IPS DF 6.9 (cell line): Measurements from ENCODE around the gene MAPRE2.

ENCODE experiments used
- DNase-seq: peaks from one replicate; pipeline ENCODE4 v3.0.0-alpha.2; 2013; ENCODE audit warnings: low read depth, low spot score
- H3K27ac ChIP-seq: one replicate; pipeline ENCODE4 v1.5.1; 2013; ENCODE audit warnings: low read length, control low read depth
- H3K27me3 ChIP-seq: 2 replicates; pipeline ENCODE4 v1.6.1; 2013; ENCODE audit warnings: mild to moderate bottlenecking, low read length; ENCODE audit not compliant: control insufficient read depth, insufficient read depth
- H3K36me3 ChIP-seq: 2 replicates; pipeline ENCODE4 v1.6.1; 2013; ENCODE audit warnings: low read length; ENCODE audit not compliant: control insufficient read depth, insufficient read depth
- H3K4me1 ChIP-seq: 2 replicates; pipeline ENCODE4 v1.6.1; 2013; ENCODE audit warnings: low read length; ENCODE audit not compliant: control insufficient read depth, insufficient read depth
- H3K4me3 ChIP-seq: 2 replicates; pipeline ENCODE4 v1.5.1; 2013; ENCODE audit warnings: mild to moderate bottlenecking, low read length
- H3K9me3 ChIP-seq: 2 replicates; pipeline ENCODE4 v1.6.1; 2013; ENCODE audit warnings: low read length, inconsistent platforms; ENCODE audit not compliant: control insufficient read depth, insufficient read depth
- WGBS: extraction: QIAGEN DNeasy Blood & Tissue Kit; methylation state at CpG from one replicate; pipeline ENCODE4 v1.1.7; 2013; ENCODE audit warnings: mixed read lengths, missing lambda C conversion rate; ENCODE audit not compliant: insufficient read length, insufficient coverage; 5-methylcytosine and 5-hydroxymethylcytosine counted together

The MAPRE2 gene

GRCh38 chr18:35176925-35177324 is 135.7 kb downstream of the MAPRE2 start:
- Histone ChIP-seq H3K9me3 (no peaks in the 10 kb centered on the region; the same call in 1 of the 2 replicates), H3K36me3 (no peaks in the 10 kb centered on the region), H3K27ac (no peak overlapping the region), H3K27me3 (no peaks in the 10 kb centered on the region), H3K4me3 (no peak overlapping the region), H3K4me1 (peaks cover 2% of the 10 kb centered on the region; the same call in 1 of the 2 replicates)
- DNase-seq: no peak
- no CpG with 5 or more reads among the region's 3 CpGs for WGBS

DNA sequence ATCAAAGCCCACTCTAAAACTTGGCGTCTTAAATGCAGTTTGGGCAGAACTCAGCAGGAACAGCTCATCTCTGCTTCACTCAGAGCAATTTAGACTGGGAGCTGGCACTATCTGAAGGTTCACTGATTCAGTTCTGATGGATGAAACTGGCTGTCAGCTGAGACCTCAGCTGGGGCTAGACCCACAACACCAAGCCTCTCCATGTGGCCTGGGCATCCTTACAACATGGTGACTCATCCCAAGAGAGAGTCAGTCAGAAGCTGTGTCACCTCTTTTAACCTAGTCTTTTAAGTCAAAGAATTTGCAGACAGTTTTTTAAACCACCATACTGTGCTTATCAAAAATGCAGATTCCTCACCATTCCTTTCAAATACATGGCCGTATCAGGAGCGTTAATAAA is 137.0 kb downstream of the MAPRE2 start:
- no peak overlapping the region for H3K4me3 ChIP-seq
- no peak for DNase-seq
- H3K27me3 ChIP-seq: no peaks in the 10 kb centered on the region
- H3K4me1 ChIP-seq: peaks cover 2% of the 10 kb centered on the region; the same call in 1 of the 2 replicates
- no peak overlapping the region for H3K27ac ChIP-seq
- H3K36me3 ChIP-seq: no peaks in the 10 kb centered on the region
- no CpG with 5 or more reads among the region's 3 CpGs for WGBS
- H3K9me3 ChIP-seq: no peaks in the 10 kb centered on the region; the same call in 1 of the 2 replicates

GRCh38 chr18:35179906-35180305 is 138.7 kb downstream of the MAPRE2 start:
- H3K9me3 ChIP-seq: no peaks in the 10 kb centered on the region; the same call in 1 of the 2 replicates
- H3K4me3 ChIP-seq: no peak overlapping the region
- 100% methylated on average over 1 of the region's 4 CpGs for WGBS
- peaks cover 2% of the 10 kb centered on the region; the same call in 1 of the 2 replicates for H3K4me1 ChIP-seq
- no peaks in the 10 kb centered on the region for H3K27me3 ChIP-seq
- H3K36me3 ChIP-seq: no peaks in the 10 kb centered on the region
- no peak for DNase-seq
- H3K27ac ChIP-seq: no peak overlapping the region

GRCh38 chr18:35180455-35180854 is 139.2 kb downstream of the MAPRE2 start:
- Histone ChIP-seq H3K4me1 (peaks cover 2% of the 10 kb centered on the region; the same call in 1 of the 2 replicates), H3K4me3 (no peak overlapping the region), H3K27ac (no peak overlapping the region), H3K36me3 (no peaks in the 10 kb centered on the region), H3K27me3 (no peaks in the 10 kb centered on the region), H3K9me3 (no peaks in the 10 kb centered on the region; the same call in 1 of the 2 replicates)
- WGBS: no CpG with 5 or more reads among the region's 1 CpG
- no peak for DNase-seq

- no CpG with 5 or more reads among the region's 6 CpGs for WGBS
- Histone ChIP-seq H3K27me3 (no peaks in the 10 kb centered on the region), H3K4me3 (no peak overlapping the region), H3K27ac (no peak overlapping the region), H3K36me3 (no peaks in the 10 kb centered on the region), H3K4me1 (peaks cover 2% of the 10 kb centered on the region; the same call in 1 of the 2 replicates), H3K9me3 (no peaks in the 10 kb centered on the region)
- DNase-seq: no peak
Measured at GRCh38 chr18:35182151-35182550, 140.9 kb downstream of the MAPRE2 start.

GRCh38 chr18:35183886-35184285 is 142.7 kb downstream of the MAPRE2 start:
- peaks cover 2% of the 10 kb centered on the region; the same call in 1 of the 2 replicates for H3K4me1 ChIP-seq
- no peak overlapping the region for H3K27ac ChIP-seq
- no peaks in the 10 kb centered on the region for H3K27me3 ChIP-seq
- H3K4me3 ChIP-seq: no peak overlapping the region
- H3K9me3 ChIP-seq: no peaks in the 10 kb centered on the region
- no peak for DNase-seq
- H3K36me3 ChIP-seq: no peaks in the 10 kb centered on the region
- WGBS: no CpG with 5 or more reads among the region's 5 CpGs

DNA sequence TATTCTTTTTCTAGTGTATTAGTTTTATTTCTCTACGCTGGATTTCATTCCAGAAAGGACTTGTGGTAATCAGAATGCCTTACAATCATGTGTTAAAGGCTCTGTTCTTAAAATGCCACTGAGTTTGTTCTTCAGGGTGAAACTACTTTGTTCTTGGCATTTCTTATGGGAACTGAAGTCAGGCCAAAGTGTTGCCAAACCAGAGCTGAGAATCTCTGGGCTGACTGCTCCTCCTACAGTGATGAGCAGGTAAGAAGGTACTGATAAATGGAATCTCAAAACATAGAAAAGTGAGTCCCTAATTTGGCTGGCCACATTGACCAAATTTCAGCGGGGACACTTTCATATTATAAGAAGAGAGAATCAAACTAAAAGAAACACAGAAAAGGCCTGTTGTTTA is 144.6 kb downstream of the MAPRE2 start:
- Histone ChIP-seq H3K27me3 (no peaks in the 10 kb centered on the region), H3K9me3 (no peaks in the 10 kb centered on the region), H3K36me3 (no peaks in the 10 kb centered on the region), H3K27ac (no peak overlapping the region), H3K4me1 (peaks cover 2% of the 10 kb centered on the region; the same call in 1 of the 2 replicates), H3K4me3 (no peak overlapping the region)
- DNase-seq: no peak
- WGBS: no CpG with 5 or more reads among the region's 2 CpGs

DNA sequence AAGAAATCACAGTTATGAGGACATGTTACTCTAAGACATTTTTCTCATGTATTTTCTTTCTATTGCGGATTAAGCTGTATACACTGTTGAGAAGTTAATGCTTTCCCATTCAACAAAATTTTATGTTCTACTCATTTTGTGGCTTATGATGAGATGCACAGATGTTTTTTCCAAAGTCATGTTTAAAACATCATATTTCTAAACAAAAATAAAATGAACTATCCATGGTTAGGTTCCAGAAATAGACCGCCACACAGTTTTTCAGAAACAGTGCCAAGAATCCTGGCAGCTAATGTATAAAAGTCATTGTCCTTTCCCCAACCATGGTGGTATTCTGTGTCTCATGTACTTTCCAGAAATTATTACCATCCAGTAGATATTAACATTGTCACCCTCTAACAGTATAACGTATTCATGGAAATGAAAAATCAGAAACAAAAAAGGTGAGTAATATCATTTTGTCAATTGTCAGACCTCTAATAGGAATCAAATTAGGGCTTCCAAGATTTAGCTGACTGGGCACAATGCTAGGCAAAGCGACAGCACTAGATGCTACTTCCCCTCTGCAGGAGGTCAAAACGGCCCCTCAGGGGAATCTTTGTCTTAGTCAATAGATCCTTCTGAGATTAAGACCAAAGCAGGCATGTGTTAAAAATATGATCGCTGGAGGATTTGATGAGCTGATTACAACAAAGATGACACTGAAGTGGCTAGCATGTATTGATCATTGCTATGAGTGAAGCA is 145.2 kb downstream of the MAPRE2 start:
- Histone ChIP-seq H3K27me3 (no peaks in the 10 kb centered on the region), H3K36me3 (no peaks in the 10 kb centered on the region), H3K9me3 (no peaks in the 10 kb centered on the region), H3K4me3 (no peak overlapping the region), H3K4me1 (peaks cover 2% of the 10 kb centered on the region; the same call in 1 of the 2 replicates), H3K27ac (no peak overlapping the region)
- WGBS: no CpG with 5 or more reads among the region's 6 CpGs
- no peak for DNase-seq

- Histone ChIP-seq H3K4me3 (no peak overlapping the region), H3K36me3 (no peaks in the 10 kb centered on the region), H3K9me3 (no peaks in the 10 kb centered on the region), H3K27ac (no peak overlapping the region), H3K27me3 (no peaks in the 10 kb centered on the region), H3K4me1 (peaks cover 2% of the 10 kb centered on the region; the same call in 1 of the 2 replicates)
- no peak for DNase-seq
- WGBS: no CpG with 5 or more reads among the region's 1 CpG
Measured at GRCh38 chr18:35189510-35189909, 148.3 kb downstream of the MAPRE2 start.

- WGBS: no CpG with 5 or more reads among the region's 4 CpGs
Measured at GRCh38 chr18:35190948-35191697, 149.9 kb downstream of the MAPRE2 start.

More at GRCh38 chr18:35190948-35191697, 149.9 kb downstream of the MAPRE2 start:
- peaks cover 2% of the 10 kb centered on the region; the same call in 1 of the 2 replicates for H3K4me1 ChIP-seq
- no peaks in the 10 kb centered on the region for H3K9me3 ChIP-seq
- H3K36me3 ChIP-seq: no peaks in the 10 kb centered on the region; the same call in 1 of the 2 replicates
- H3K27me3 ChIP-seq: no peaks in the 10 kb centered on the region
- no peak for DNase-seq
- no peak overlapping the region for H3K4me3 ChIP-seq
- no peak overlapping the region for H3K27ac ChIP-seq
